Renal pelvis (tissue), 12 donors: ENCODE results near the gene MANEAL. TPM values are rescaled to one million over a fixed set of nuclear protein-coding genes. Genes with fewer than 3 reads are reported as not detected.
"Not testable (repeated sequence)": the region's sequence is repeated elsewhere in the genome, so short reads cannot be mapped to it uniquely, and the experiment has no call there.

Source experiments
- DNase-seq: peaks from one replicate; pipeline ENCODE4 v3.0.0-alpha.2; 2013
- long read RNA-seq, 16 experiments: transcript quantifications; one replicate each; lab custom pipeline, GENCODE V29; 2026
- polyA plus RNA-seq, 3 donors: library from polyadenylated mRNA; unstranded; fragments of 120-200 nt; gene quantifications; one replicate each; pipeline ENCODE4 v1.2.1, GENCODE V29; 2013; ENCODE audit not compliant: insufficient read length in 3 of 3

MANEAL gene
- 1 to 10 TPM; 4.0 to 4.9 (median 4.4) TPM for polyA plus RNA-seq
- long read RNA-seq, donor 1, partial matches to known transcripts = 0 of 2 reads
- long read RNA-seq, donor 1, other reads (novel, unspliced or antisense) = 0 of 2 reads
- long read RNA-seq, donor 2, partial matches to known transcripts = 0 of 2 reads
- long read RNA-seq, donor 2, other reads (novel, unspliced or antisense) = 0 of 2 reads
- long read RNA-seq, donor 3 = 0 reads
- long read RNA-seq, donor 4, partial matches to known transcripts = 0 of 3 reads
- long read RNA-seq, donor 4, other reads (novel, unspliced or antisense) = 0 of 3 reads
- long read RNA-seq, donor 5, partial matches to known transcripts = 0 of 2 reads
- long read RNA-seq, donor 5, other reads (novel, unspliced or antisense) = 0 of 2 reads
- long read RNA-seq, donor 6, partial matches to known transcripts = 0 of 1 reads
- long read RNA-seq, donor 6, other reads (novel, unspliced or antisense) = 0 of 1 reads
- long read RNA-seq, donor 7 = 0 reads
- long read RNA-seq, donor 8 = 0 reads
- long read RNA-seq, donor 9, partial matches to known transcripts = 0 of 3 reads
- long read RNA-seq, donor 9, other reads (novel, unspliced or antisense) = 0 of 3 reads
- long read RNA-seq, donor 10, partial matches to known transcripts = 0 of 1 reads
- long read RNA-seq, donor 10, other reads (novel, unspliced or antisense) = 0 of 1 reads
- long read RNA-seq, donor 11 = 0 reads
- long read RNA-seq, donor 12, partial matches to known transcripts = 11 of 12 reads
- long read RNA-seq, donor 12, other reads (novel, unspliced or antisense) = 0 of 12 reads
- long read RNA-seq, donor 13, partial matches to known transcripts = 0 of 3 reads
- long read RNA-seq, donor 13, other reads (novel, unspliced or antisense) = 0 of 3 reads
- long read RNA-seq, donor 14 = 0 reads
- long read RNA-seq, donor 15, partial matches to known transcripts = 0 of 3 reads
- long read RNA-seq, donor 15, other reads (novel, unspliced or antisense) = 0 of 3 reads
- long read RNA-seq, donor 16, partial matches to known transcripts = 0 of 2 reads
- long read RNA-seq, donor 16, other reads (novel, unspliced or antisense) = 0 of 2 reads

- peak; percentile 58 for DNase-seq
Observed at GRCh38 chr1:37793773-37794371, at the start of gene MANEAL. TSS of gene MANEAL (plus strand) at chr1:37793847. CDS start at chr1:37794183, 336 bp downstream.

- no peak for DNase-seq
Observed at GRCh38 chr1:37746806-37747205, 46.8 kb upstream of the MANEAL start.

GRCh38 chr1:37748565-37748964 lies 45.1 kb upstream of the MANEAL start:
- DNase-seq = no peak

GRCh38 chr1:37752213-37752582 lies 41.4 kb upstream of the MANEAL start:
- no peak for DNase-seq

- DNase-seq = peak; percentile 16
Observed at GRCh38 chr1:37752583-37753471, 40.8 kb upstream of the MANEAL start.

GRCh38 chr1:37753473-37754321 lies 40.0 kb upstream of the MANEAL start:
- DNase-seq = no peak

GRCh38 chr1:37755290-37755689 lies 38.4 kb upstream of the MANEAL start:
- no peak for DNase-seq

GRCh38 chr1:37755951-37756560 lies 37.6 kb upstream of the MANEAL start:
- no peak for DNase-seq

- no peak for DNase-seq
Observed at GRCh38 chr1:37759451-37759850, 34.2 kb upstream of the MANEAL start.

- DNase-seq = no peak
Observed at GRCh38 chr1:37761416-37762095, 32.1 kb upstream of the MANEAL start.

- no peak for DNase-seq
Observed at GRCh38 chr1:37762516-37762915, 31.1 kb upstream of the MANEAL start.

GRCh38 chr1:37763791-37764413 lies 29.7 kb upstream of the MANEAL start:
- DNase-seq = no peak

GRCh38 chr1:37764414-37764825 lies 29.2 kb upstream of the MANEAL start:
- DNase-seq = peak; percentile 65

- DNase-seq = no peak
Observed at GRCh38 chr1:37764888-37765441, 28.7 kb upstream of the MANEAL start, which contains the start of gene EPHA10. TSS of gene EPHA10 (minus strand) at chr1:37765120. CDS start at chr1:37765066, 54 bp downstream.

- no peak for DNase-seq
Observed at GRCh38 chr1:37765916-37766664, 27.6 kb upstream of the MANEAL start.

- DNase-seq = no peak
Observed at GRCh38 chr1:37767488-37767887, 26.2 kb upstream of the MANEAL start.

- DNase-seq = not testable (repeated sequence)
Observed at GRCh38 chr1:37771440-37771839, 22.2 kb upstream of the MANEAL start.
